ENCODE data around the gene TOB1.
A peak's percentile ranks its signal among the peaks of the same experiment; 100 is the strongest.

The TOB1 gene

GRCh38 chr17:50908140-50908859, 42.1 kb upstream of the TOB1 start:
- Histone ChIP-seq H3K9me3 (replicated peaks in 1 of 11) (no peaks in the 10 kb centered on the region), H4K20me1 (no peaks in the 10 kb centered on the region), H3K36me3 (no peaks in the 10 kb centered on the region), H3K4me3 (no peak overlapping the region), H3K27me3 (no peaks in the 10 kb centered on the region), H3K4me1 (peaks cover 50 to 86% (median 71%) of the 10 kb centered on the region in 10 experiments), H3K27ac (peak overlapping the region in 3 of 11 experiments; percentile 81 to 87 (median 85); a peak in 6 of 22 replicates), H3K9ac (no peak overlapping the region), H3K4me2 (peak overlapping the region in 6 of 11 experiments; percentile 47 to 97 (median 76); a peak in 12 of 22 replicates)
- no peak for TF ChIP-seq Cebpa-rat (IDR thresholded peaks at IDR 0.05)

GRCh38 chr17:50906443-50906842, 40.3 kb upstream of the TOB1 start:
- H3K27ac ChIP-seq, result no peak overlapping the region
- peaks cover 52 to 81% (median 65%) of the 10 kb centered on the region in 10 experiments for H3K4me1 ChIP-seq

GRCh38 chr17:50905460-50905803, 39.3 kb upstream of the TOB1 start:
- H3K4me2 ChIP-seq, result peak overlapping the region in 9 of 11 experiments; percentile 21 to 70 (median 57); a peak in 18 of 22 replicates
- H3K36me3 ChIP-seq, result no peaks in the 10 kb centered on the region

More at GRCh38 chr17:50906443-50906842, 40.3 kb upstream of the TOB1 start:
- Histone ChIP-seq H4K20me1 (no peaks in the 10 kb centered on the region), H3K9me3 (replicated peaks in 1 of 11) (no peaks in the 10 kb centered on the region), H3K4me2 (no peak overlapping the region), H3K36me3 (no peaks in the 10 kb centered on the region), H3K27me3 (no peaks in the 10 kb centered on the region), H3K9ac (no peak overlapping the region), H3K4me3 (no peak overlapping the region)
- no peak for TF ChIP-seq Cebpa-rat (IDR thresholded peaks at IDR 0.05)

GRCh38 chr17:50904518-50905459, 38.6 kb upstream of the TOB1 start:
- Histone ChIP-seq H3K27me3 (no peaks in the 10 kb centered on the region), H3K27ac (peak overlapping the region in 8 of 11 experiments; percentile 18 to 66 (median 44); a peak in 13 of 22 replicates), H3K9ac (peak overlapping the region in 9 of 11 experiments; percentile 9 to 49 (median 26); a peak in 13 of 22 replicates), H4K20me1 (no peaks in the 10 kb centered on the region), H3K4me1 (peaks cover 37 to 64% (median 49%) of the 10 kb centered on the region in 10 experiments), H3K9me3 (replicated peaks in 1 of 11) (no peaks in the 10 kb centered on the region), H3K4me3 (no peak overlapping the region; a peak in 1 of 20 replicates), H3K4me2 (peak overlapping the region in 10 of 11 experiments; percentile 21 to 70 (median 55); a peak in 18 of 22 replicates), H3K36me3 (no peaks in the 10 kb centered on the region)
- TF ChIP-seq Cebpa-rat (IDR thresholded peaks at IDR 0.05), result no peak

More at GRCh38 chr17:50905460-50905803, 39.3 kb upstream of the TOB1 start:
- Histone ChIP-seq H3K27me3 (no peaks in the 10 kb centered on the region), H3K9ac (peak overlapping the region in 9 of 11 experiments; percentile 9 to 49 (median 17); a peak in 9 of 22 replicates), H3K4me1 (peaks cover 44 to 71% (median 55%) of the 10 kb centered on the region in 10 experiments), H4K20me1 (no peaks in the 10 kb centered on the region), H3K4me3 (no peak overlapping the region), H3K9me3 (replicated peaks in 1 of 11) (no peaks in the 10 kb centered on the region), H3K27ac (peak overlapping the region in 7 of 11 experiments; percentile 18 to 66 (median 45); a peak in 8 of 22 replicates)
- TF ChIP-seq Cebpa-rat (IDR thresholded peaks at IDR 0.05), result no peak

GRCh38 chr17:50903604-50904517, 37.7 kb upstream of the TOB1 start:
- H3K27ac ChIP-seq, result peak overlapping the region in 6 of 11 experiments; percentile 33 to 66 (median 50); a peak in 5 of 22 replicates
- no peaks in the 10 kb centered on the region for H3K36me3 ChIP-seq
- H3K4me3 ChIP-seq, result no peak overlapping the region
- no peaks in the 10 kb centered on the region for H4K20me1 ChIP-seq
- peak overlapping the region; percentile 29 to 70 (median 53); a peak in 18 of 22 replicates for H3K4me2 ChIP-seq
- H3K9me3 ChIP-seq (replicated peaks in 1 of 11), result no peaks in the 10 kb centered on the region
- H3K9ac ChIP-seq, result peak overlapping the region in 1 of 11 experiments; percentile 31; a peak in 1 of 22 replicates
- H3K4me1 ChIP-seq, result peaks cover 28 to 55% (median 40%) of the 10 kb centered on the region in 10 experiments
- H3K27me3 ChIP-seq, result no peaks in the 10 kb centered on the region
- TF ChIP-seq Cebpa-rat (IDR thresholded peaks at IDR 0.05), result no peak

GRCh38 chr17:50902372-50903353, 36.5 kb upstream of the TOB1 start:
- Histone ChIP-seq H3K9me3 (replicated peaks in 1 of 11) (no peaks in the 10 kb centered on the region), H4K20me1 (no peaks in the 10 kb centered on the region), H3K36me3 (no peaks in the 10 kb centered on the region), H3K9ac (no peak overlapping the region), H3K27ac (no peak overlapping the region), H3K27me3 (no peaks in the 10 kb centered on the region), H3K4me2 (peak overlapping the region in 5 of 11 experiments; percentile 15 to 70 (median 35); a peak in 6 of 22 replicates), H3K4me3 (no peak overlapping the region), H3K4me1 (peaks cover 25 to 43% (median 32%) of the 10 kb centered on the region in 10 experiments)
- no peak for TF ChIP-seq Cebpa-rat (IDR thresholded peaks at IDR 0.05)

- H3K4me2 ChIP-seq, result no peak overlapping the region
- H4K20me1 ChIP-seq, result no peaks in the 10 kb centered on the region
- H3K27me3 ChIP-seq, result no peaks in the 10 kb centered on the region
- peaks cover 22 to 34% (median 25%) of the 10 kb centered on the region in 10 experiments; a peak in 19 of 20 replicates for H3K4me1 ChIP-seq
- no peak overlapping the region for H3K9ac ChIP-seq
- no peak for TF ChIP-seq Cebpa-rat (IDR thresholded peaks at IDR 0.05)
- H3K4me3 ChIP-seq, result no peak overlapping the region
- H3K9me3 ChIP-seq (replicated peaks in 1 of 11), result no peaks in the 10 kb centered on the region
- H3K36me3 ChIP-seq, result no peaks in the 10 kb centered on the region
- H3K27ac ChIP-seq, result no peak overlapping the region
Measured at GRCh38 chr17:50900383-50900892, 34.3 kb upstream of the TOB1 start.
